IMR-90 (cell line): ENCODE data around the gene CEP41.

Source experiments
- CTCF ChIP-seq: conservative IDR thresholded peaks from 2 replicates; pipeline ENCODE4 v1.5.1; 2012; ENCODE audit warnings: mild to moderate bottlenecking, low read depth, low read length, improper control_type of control experiment
- NFE2L2 ChIP-seq: fragments of 150-350 bp; IDR thresholded peaks from 2 replicates; pipeline ENCODE4 v1.6.1; 2016; ENCODE audit warnings: low read depth, mild to moderate bottlenecking, low read length
- POLR2A ChIP-seq: IDR thresholded peaks from 2 replicates; pipeline ENCODE4 v1.6.1; 2012; ENCODE audit warnings: mild to moderate bottlenecking, low read depth, low read length
- TF ChIP-seq, protein P1 (sequence below): fragments of 150-350 bp; IDR thresholded peaks from 2 replicates; pipeline ENCODE4 v1.6.1; 2016; ENCODE audit warnings: low read depth, mild to moderate bottlenecking, low read length, moderate library complexity, borderline replicate concordance

DNA sequence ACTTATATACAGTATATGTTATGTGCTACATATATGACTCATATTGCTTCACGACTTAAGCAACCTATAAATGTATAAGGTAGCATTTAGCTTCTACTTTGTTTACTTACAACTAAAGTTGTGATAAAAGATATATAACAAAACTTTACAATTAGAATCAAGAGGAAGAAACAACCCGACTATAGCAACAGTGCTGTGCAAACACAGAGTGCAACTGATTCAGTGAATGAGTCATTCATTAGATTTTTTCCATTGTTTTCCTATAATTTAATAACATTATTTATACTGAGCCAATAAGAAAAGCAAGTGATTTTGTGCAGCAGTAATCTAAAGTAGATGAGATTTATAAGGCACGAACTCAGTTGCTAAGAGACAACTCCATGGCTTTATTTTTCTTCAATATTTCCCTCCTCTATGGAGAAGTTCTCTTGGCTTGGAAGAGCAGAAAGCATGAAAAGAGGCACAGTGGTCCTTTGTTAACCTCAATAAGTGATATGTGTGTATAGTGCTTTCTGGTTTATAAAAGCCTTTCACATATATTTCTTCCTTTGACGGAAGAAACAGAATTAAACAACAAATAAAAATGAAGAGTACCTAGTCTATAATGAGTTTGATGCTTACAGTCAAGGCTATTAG, 19.8 kb downstream of the CEP41 start:
- TF ChIP-seq CTCF, result no peak
- TF ChIP-seq, protein P1, sequence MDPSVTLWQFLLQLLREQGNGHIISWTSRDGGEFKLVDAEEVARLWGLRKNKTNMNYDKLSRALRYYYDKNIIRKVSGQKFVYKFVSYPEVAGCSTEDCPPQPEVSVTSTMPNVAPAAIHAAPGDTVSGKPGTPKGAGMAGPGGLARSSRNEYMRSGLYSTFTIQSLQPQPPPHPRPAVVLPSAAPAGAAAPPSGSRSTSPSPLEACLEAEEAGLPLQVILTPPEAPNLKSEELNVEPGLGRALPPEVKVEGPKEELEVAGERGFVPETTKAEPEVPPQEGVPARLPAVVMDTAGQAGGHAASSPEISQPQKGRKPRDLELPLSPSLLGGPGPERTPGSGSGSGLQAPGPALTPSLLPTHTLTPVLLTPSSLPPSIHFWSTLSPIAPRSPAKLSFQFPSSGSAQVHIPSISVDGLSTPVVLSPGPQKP, result no peak
- no peak for TF ChIP-seq NFE2L2
- TF ChIP-seq POLR2A, result no peak
